Sigmoid colon (tissue), 4 donors: ENCODE results near the gene PITHD1.

ENCODE experiments used
- CTCF ChIP-seq, 4 experiments: fragments of 450-650 bp in 3 of 4; fragments of 200-600 bp in 1 of 4; IDR thresholded peaks; one replicate each; pipeline ENCODE4 v1.5.1; 2016 to 2019; ENCODE audit warnings: antibody characterized with exemption in 4 of 4, mild to moderate bottlenecking in 3 of 4, moderate library complexity in 2 of 4
- EP300 ChIP-seq, 4 donors: sonication (generic); formaldehyde crosslinking; IDR thresholded peaks; one replicate each; pipeline ENCODE4 v1.6.1; 2017; ENCODE audit warnings: antibody characterized with exemption in 4 of 4
- POLR2A ChIP-seq, 2 donors: fragments of 450-650 bp; IDR thresholded peaks; one replicate each; pipeline ENCODE4 v1.6.1; 2016; ENCODE audit warnings: antibody characterized with exemption in 2 of 2, mild to moderate bottlenecking in 2 of 2, moderate library complexity in 2 of 2

- TF ChIP-seq CTCF (IDR thresholded peaks at IDR 0.05) (no peak), POLR2A (IDR thresholded peaks at IDR 0.05) (no peak), EP300 (IDR thresholded peaks at IDR 0.05) (no peak)
Observed at GRCh38 chr1:23806280-23806679, 28.1 kb downstream of the PITHD1 start.
